ENCODE measurements around the gene PMAIP1.
A peak's percentile ranks its signal among the peaks of the same experiment; 100 is the strongest.
"Not testable (repeated sequence)": the region's sequence is repeated elsewhere in the genome, so short reads cannot be mapped to it uniquely, and the experiment has no call there.

The PMAIP1 gene

GRCh38 chr18:59899298-59900221 lies at the start of gene PMAIP1:
PMAIP1 (plus strand) TSS chr18:59899996; CDS start chr18:59900178, 182 bp downstream.
- DNase-seq (ENCODE audit: low read depth in 1 of 2, low spot score in 1 of 2) = peak; percentile 84 to 86

DNA sequence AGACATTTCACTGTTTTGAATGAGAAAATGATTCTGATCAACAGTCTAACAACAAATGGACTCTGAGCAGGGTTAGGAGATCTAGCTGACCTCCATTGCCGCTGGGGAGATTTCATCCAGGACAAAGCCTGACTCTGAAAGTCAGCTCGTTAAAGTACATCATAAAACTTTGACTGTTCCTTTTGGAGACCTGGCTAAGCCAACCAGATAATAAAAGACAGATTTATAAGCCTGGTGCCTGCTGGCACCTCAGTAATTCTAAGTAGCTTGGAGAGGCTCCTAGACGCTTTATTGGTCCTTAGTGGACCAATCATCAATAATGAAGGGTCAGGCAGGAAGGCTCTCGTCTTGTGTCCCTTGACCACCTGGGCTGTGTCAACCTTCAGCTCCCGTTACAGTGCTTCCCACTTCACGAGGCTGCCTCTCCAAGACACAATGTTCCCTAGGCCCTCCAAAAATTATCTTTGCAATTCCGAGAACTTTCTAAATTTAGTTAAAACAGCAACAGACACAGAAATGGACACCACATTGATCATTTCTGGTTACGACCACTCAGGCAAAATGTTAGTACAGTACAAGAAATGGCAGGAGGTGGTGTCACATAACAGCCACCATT lies 47.9 kb upstream of the PMAIP1 start:
- DNase-seq (ENCODE audit: low read depth in 1 of 2, low spot score in 1 of 2) = no peak

GRCh38 chr18:59852548-59852947 lies 47.2 kb upstream of the PMAIP1 start:
- no peak for DNase-seq (ENCODE audit: low read depth in 1 of 2, low spot score in 1 of 2)

DNA sequence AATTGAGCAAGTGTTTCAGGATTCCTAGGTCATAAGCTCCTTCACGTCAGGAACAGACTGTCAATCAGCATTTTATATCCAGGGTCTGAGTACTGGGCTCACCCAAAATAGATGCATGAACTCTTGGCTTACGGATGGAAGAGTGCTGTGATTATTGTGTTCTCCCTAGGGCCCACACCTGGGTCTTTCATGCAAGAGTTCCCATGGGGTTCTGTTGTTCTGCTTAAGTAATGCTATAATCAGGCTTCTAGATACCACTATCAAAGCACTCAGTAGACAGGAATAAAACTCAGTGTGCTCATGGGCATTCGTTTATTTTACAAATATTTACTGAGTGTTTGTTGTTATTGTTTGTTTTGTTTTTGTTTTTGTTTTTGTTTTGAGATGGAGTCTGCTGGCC lies 46.4 kb upstream of the PMAIP1 start:
- DNase-seq (ENCODE audit: low read depth in 1 of 2, low spot score in 1 of 2) = no peak

DNA sequence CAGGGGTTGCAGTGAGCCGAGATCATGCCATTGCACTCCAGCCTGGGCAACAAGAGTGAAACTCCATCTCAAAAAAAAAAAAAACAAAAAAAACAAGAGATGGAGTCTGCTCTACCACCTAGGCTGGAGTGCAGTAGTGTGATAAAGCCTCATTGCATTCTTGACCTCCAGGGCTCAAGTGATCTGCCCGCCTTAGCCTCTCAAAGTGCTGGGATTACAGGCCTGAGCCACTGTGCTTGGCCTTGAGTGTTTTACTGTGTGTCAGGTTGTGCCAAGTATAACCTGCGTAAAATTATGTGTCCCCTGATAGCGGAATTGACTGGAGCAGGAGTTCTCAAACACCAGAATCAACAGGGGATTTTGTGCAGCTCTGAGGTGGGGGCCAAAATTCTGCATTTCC lies 45.8 kb upstream of the PMAIP1 start:
- not testable (repeated sequence) for DNase-seq (ENCODE audit: low read depth in 1 of 2, low spot score in 1 of 2)

- no peak for DNase-seq (ENCODE audit: low read depth in 1 of 2, low spot score in 1 of 2)
These were observed 38.8 kb upstream of the PMAIP1 start for GRCh38 chr18:59861009-59861408.

DNA sequence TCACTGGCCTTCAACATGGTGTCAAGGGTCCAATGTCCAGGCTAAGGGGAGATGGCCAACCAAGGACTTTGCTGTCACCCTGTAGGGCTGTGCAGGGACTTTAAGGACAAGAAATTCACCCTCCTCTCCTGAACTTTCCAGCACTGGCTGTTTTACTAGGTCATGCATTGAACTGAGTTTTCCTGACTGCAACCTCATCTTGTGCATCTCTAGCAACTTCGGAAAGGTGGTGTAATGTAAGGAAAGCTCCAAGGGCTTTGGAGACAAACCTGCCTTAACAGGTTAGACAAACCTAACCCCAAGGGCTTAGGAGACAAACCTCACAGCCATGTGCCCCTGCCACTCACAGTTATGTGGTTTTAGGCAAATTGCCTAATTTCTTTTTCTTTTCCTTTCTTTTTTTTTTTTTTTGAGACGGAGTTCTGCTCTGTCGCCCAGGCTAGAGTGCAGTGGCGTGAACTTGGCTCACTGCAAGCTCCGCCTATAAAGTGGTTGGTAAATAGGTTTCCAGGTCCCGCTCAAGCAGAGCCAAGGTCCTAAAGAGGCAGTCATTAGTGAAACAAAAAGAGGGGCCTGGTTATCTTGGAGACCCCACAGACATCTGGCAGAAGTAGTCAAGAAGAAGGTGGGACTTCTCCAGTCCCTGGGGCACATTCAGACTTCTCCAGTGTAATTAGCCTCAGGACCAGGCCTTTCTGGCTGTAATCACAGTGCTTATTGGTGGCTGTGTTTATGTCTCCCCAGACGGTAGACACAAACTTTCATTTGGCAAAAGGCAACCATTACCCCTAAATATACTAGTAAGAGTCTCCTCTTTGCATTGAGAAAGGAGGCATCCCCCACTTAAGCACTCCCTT lies 37.6 kb upstream of the PMAIP1 start:
- DNase-seq (ENCODE audit: low read depth in 1 of 2, low spot score in 1 of 2) = no peak

DNA sequence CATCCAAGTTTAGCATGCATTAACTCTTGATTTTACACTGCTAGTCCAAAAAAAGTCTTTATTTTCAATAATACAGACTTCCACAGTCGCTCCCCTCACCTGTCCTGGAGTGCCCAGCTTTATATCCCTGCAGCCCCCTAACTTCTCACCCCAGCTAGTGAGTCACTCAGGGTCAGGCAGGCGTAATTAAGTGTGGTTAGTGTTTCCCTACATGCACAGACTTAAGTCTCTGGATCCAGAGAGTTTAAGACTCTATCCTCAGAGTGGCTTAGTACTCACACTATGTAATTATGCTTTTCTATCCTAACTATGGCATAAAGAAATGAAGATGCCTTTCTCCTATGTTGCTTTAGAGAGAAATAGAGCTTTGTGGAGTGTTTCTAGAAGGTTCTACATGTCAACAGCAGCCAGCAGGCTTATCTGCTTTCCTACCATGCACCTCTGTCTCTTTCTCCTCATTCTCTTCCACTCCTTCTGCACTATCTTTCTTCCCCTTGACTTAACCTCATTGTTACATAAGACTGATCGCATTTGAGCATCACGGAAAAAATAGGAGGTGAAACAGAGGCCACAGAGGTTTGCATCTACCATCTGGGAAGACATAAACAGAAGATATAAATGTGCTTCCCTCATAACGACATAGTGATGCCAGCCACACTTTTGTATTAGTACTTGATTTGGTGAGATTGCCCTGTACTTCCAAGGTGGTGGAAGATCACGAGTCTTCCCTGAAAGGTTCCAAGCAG lies 34.4 kb upstream of the PMAIP1 start:
- no peak for DNase-seq (ENCODE audit: low read depth in 1 of 2, low spot score in 1 of 2)

- DNase-seq (ENCODE audit: low read depth in 1 of 2, low spot score in 1 of 2) = no peak
These were observed 33.1 kb upstream of the PMAIP1 start for GRCh38 chr18:59866551-59867269.

- no peak for DNase-seq (ENCODE audit: low read depth in 1 of 2, low spot score in 1 of 2)
These were observed 32.3 kb upstream of the PMAIP1 start for GRCh38 chr18:59867337-59868104.

GRCh38 chr18:59870623-59871130 lies 29.1 kb upstream of the PMAIP1 start:
- no peak for DNase-seq (ENCODE audit: low read depth in 1 of 2, low spot score in 1 of 2)

- DNase-seq (ENCODE audit: low read depth in 1 of 2, low spot score in 1 of 2) = no peak
These were observed 28.0 kb upstream of the PMAIP1 start for GRCh38 chr18:59871711-59872362.

DNA sequence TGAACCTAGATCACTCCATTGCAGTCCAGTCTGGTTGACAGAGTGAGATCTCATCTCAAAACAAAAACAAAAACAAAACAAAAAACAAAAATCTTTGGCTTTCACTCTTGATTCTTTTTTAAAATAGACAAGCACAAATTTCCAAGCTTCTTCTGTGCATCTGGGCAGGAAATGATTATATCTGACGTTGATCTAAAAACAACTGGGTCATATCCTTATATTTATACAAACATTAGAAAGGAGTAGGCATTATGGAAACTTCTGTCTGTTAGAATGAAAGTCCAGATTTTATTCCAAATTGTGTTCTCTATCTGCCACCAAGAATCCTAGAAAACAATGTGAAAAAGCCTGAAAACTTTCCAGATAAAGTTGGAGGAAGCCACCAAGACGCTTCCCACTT lies 26.2 kb upstream of the PMAIP1 start:
- DNase-seq (ENCODE audit: low read depth in 1 of 2, low spot score in 1 of 2) = no peak

DNA sequence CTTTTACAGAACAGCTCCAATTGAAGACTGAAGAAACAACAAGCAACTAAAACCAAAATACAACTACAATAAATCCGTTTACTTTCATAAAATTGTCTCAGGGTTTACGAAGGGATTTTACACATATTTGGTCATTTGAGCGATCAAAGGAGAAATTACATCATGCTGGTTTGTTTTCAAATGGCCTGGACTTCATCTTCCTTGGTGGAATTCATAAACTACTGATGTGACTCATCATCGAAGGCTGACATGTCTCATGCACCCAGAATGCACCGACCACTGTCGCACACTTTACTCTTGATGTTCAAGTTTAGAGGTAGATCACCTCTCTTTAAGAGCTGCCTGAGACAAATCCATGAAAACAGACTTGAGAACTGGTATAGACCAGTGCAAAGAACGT lies 25.6 kb upstream of the PMAIP1 start:
- no peak for DNase-seq (ENCODE audit: low read depth in 1 of 2, low spot score in 1 of 2)

DNA sequence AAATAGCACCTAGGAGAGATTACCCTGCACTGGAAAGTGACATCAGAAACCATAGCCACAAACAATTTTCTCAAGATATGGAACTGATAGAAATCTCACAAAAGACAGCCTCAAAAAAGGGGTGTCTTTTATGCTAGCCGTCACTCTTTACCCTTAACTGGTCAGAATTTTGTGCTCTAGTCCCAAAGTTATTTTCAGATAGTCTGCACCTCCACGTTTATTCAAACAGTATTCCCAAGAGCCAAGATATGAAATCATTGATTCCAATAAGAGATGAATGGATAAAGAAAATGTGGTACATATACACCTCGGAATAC lies 23.5 kb upstream of the PMAIP1 start:
- DNase-seq (ENCODE audit: low read depth in 1 of 2, low spot score in 1 of 2) = no peak

DNA sequence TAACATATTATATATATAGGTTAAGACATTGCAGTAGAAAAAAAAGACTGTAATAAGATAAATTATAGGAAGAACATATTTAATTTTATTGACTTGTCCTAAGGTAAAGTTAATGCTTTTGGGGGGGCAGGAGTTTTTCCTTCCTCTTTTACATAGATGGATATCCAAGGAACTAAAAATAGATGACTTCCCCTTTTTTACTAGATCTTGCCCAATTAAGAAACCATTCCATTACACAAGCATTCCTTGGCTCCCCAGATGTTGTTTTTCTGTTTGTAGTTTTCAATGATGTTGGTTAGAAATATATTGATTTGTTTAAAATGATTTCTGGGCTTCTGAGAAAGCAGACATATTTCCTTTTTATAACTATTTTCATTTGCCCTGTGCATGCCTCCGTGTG lies 22.4 kb upstream of the PMAIP1 start:
- no peak for DNase-seq (ENCODE audit: low read depth in 1 of 2, low spot score in 1 of 2)

DNA sequence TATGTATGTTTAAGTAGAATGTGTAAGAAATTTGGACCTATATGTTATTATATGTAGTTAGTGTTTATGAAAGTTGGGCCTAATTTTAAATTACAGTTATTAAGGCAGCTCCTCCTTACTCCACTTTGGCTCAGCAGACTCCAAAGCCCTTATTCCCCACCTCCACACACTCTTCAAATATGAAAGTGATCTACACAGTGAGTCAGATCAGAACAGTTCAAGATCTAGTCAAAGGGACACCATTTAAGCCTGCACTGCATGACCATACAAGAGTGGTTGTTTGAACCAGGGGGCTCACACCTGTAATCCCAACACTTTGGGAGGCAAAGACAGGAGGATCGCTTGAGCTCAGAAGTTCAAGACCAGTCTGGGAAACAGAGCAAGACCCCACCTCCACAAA lies 21.2 kb upstream of the PMAIP1 start:
- no peak for DNase-seq (ENCODE audit: low read depth in 1 of 2, low spot score in 1 of 2)

DNA sequence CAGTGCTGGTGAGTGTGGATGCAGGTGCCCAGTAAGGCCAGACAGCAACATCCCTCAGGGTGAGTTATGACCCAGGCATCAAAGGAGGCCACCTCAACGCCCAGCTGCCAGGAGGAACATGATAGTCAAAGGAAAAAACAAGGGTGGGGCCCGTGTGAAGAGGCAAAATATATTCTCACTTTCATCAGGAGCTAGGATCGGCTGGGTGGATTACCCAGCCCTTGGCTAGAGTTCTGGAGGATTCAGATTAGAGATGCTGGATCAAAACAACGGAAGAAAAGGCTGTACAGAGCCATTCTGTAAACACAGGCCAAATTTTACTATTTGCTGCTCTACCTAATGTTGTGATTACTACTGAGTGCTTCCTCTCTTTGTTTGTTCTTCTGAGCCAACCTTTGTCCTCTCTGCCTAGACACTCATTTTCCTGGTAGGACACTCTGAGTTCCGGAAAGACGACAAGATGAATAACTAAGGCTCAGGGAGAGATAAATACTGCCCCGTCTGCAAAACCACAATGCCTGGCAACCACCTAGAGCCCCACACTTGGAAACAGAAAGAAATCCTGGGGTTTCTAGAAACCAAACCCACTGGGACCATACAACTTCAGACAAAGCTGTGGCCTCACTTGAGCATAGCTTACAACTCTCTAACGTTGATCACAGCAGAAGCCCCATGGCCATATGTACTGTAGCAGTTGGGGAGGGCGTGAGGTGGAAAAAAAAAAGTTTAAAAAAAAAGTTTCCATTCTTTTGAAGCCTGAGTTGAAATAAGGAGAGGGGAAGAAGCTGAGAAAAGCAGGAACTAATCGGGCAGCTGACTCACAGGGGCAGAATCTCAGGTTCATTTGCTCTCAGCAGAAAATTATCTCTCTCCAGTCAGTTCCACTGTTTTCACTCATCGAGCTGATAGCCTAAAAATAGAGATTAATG lies 17.8 kb upstream of the PMAIP1 start:
- peak in 1 of 2 donors; percentile 11 for DNase-seq (ENCODE audit: low read depth in 1 of 2, low spot score in 1 of 2)
